HG03095 (cell line): Measurements from ENCODE around the gene FAM186B.
A peak's percentile ranks its signal among the peaks of the same experiment; 100 is the strongest.

Experiments
- ATAC-seq: cut with Tn5 transposase; IDR thresholded peaks from one replicate; pipeline ENCODE4 v1.9.1; 2021; ENCODE audit warnings: moderate library complexity; ENCODE audit not compliant: unreplicated experiment

FAM186B gene

GRCh38 chr12:49636574-49636973 is 31.1 kb upstream of the FAM186B start:
- no peak for ATAC-seq

GRCh38 chr12:49635656-49636055 is 30.2 kb upstream of the FAM186B start:
- no peak for ATAC-seq

GRCh38 chr12:49635036-49635435 is 29.6 kb upstream of the FAM186B start:
- ATAC-seq, result no peak

- ATAC-seq, result no peak
Measured at GRCh38 chr12:49633703-49634345, 28.4 kb upstream of the FAM186B start.

- ATAC-seq, result no peak
Measured at GRCh38 chr12:49632986-49633702, 27.7 kb upstream of the FAM186B start.

GRCh38 chr12:49632401-49632800 is 27.0 kb upstream of the FAM186B start:
- no peak for ATAC-seq

GRCh38 chr12:49631336-49631907 is 26.0 kb upstream of the FAM186B start:
- ATAC-seq, result no peak

GRCh38 chr12:49627752-49628360 is 22.4 kb upstream of the FAM186B start:
- ATAC-seq, result no peak

- no peak for ATAC-seq
Measured at GRCh38 chr12:49626836-49627235, 21.4 kb upstream of the FAM186B start.

- no peak for ATAC-seq
Measured at GRCh38 chr12:49626169-49626835, 20.9 kb upstream of the FAM186B start.

- ATAC-seq, result no peak
Measured at GRCh38 chr12:49624921-49625577, 19.6 kb upstream of the FAM186B start.

GRCh38 chr12:49623142-49623904 is 17.9 kb upstream of the FAM186B start, which contains the start of gene PRPF40B:
Gene PRPF40B, plus strand, starts transcription at chr12:49623561. Its CDS starts 30 bp downstream, at chr12:49623591.
- ATAC-seq, result peak; percentile 72

- ATAC-seq, result peak; percentile 21
Measured at GRCh38 chr12:49622501-49623141, 17.2 kb upstream of the FAM186B start.

GRCh38 chr12:49621651-49622500 is 16.4 kb upstream of the FAM186B start:
- no peak for ATAC-seq

GRCh38 chr12:49619286-49619685 is 13.8 kb upstream of the FAM186B start:
- ATAC-seq, result no peak

GRCh38 chr12:49618576-49618975 is 13.1 kb upstream of the FAM186B start:
- no peak for ATAC-seq

- ATAC-seq, result no peak
Measured at GRCh38 chr12:49616533-49617219, 11.2 kb upstream of the FAM186B start.

- no peak for ATAC-seq
Measured at GRCh38 chr12:49615725-49616124, 10.3 kb upstream of the FAM186B start.
